Measurements from ENCODE around the gene PHF13.
"Not testable (repeated sequence)": the region's sequence is repeated elsewhere in the genome, so short reads cannot be mapped to it uniquely, and the experiment has no call there.

The PHF13 gene

DNA sequence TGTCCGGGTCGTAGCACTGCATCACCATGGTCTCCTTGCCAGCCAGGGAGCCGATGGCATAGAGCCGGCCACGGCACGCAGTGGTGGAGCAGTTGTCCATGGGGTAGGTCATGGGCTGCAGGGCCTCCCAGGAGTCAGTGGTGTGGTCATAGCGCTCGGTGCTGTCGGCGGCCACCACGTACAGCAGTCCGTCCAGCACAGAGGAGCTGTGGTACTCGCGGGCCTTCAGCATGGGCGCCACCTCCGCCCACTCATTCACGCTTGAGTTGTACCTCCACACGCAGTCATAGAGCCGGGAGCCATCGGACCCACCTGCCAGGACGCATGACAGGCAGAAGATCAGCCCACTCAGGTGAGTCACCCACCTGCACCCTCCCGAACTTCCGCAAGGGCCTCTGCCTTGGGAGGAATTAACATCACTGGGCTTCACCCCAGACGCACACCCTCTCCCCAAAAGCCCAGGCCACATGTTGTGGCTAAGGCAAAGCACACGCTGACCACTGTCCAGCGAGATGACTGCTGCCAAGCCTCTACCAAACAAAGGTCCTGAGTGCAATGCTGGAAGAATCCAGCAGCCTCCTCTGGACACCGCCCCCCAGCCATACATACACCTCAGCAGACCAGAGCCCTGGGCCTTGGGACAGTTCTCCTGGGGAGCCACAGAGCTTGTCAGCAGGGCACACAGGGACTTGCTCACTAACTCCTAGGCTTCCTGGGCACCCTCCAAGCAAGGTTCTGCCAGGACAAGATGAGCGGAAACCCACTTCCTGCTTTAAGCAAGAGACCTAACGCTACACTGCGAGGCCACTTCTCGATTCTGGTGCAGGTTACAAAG, 14.2 kb upstream of the PHF13 start:
- Histone ChIP-seq H3K27me3 (ENCODE audit: insufficient read depth, low read length) (peaks cover 13% of the 10 kb centered on the region; the same call in 1 of the 2 replicates), H3K36me3 (ENCODE audit: insufficient read depth, low read depth, low read length) (peaks cover 46% of the 10 kb centered on the region), H3K4me3 (ENCODE audit: low read length) (0 out of 2 replicates have a peak overlapping the region, but pooled peaks have one; percentile 35), H3K27ac (ENCODE audit: low read length) (no peak overlapping the region), H3K9ac (ENCODE audit: low read depth, low read length) (no peak overlapping the region), H3K9me3 (ENCODE audit: insufficient read depth, low read depth, low read length) (no peaks in the 10 kb centered on the region), H3K4me1 (ENCODE audit: insufficient read depth, low read length) (peaks cover 10% of the 10 kb centered on the region)

DNA sequence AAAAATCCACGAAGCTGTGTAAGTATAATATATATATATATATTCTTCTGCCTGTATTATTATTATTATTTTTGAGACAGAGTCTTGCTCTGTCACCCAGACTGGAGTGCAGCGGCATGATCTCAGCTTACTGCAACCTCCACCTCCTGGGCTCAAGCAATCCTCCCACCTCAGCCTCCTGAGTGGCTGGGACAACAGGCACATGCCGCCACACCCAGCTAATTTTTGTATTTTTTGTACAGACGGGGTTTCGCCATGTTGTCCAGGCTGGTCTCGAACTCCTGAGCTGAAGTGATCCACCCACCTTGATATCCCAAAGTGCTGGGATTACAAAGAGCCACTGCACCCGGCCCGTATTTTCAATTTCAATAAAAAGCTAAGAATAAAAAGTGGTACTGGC, 13.5 kb upstream of the PHF13 start:
- H3K36me3 ChIP-seq (ENCODE audit: insufficient read depth, low read depth, low read length): peaks cover 39% of the 10 kb centered on the region
- H3K27ac ChIP-seq (ENCODE audit: low read length); H3K9me3 ChIP-seq (ENCODE audit: insufficient read depth, low read depth, low read length): not testable (repeated sequence)
- peak overlapping the region; percentile 84; the same call in 1 of the 2 replicates for H3K9ac ChIP-seq (ENCODE audit: low read depth, low read length)
- peaks cover 12% of the 10 kb centered on the region for H3K4me1 ChIP-seq (ENCODE audit: insufficient read depth, low read length)
- H3K27me3 ChIP-seq (ENCODE audit: insufficient read depth, low read length): peaks cover 13% of the 10 kb centered on the region; the same call in 1 of the 2 replicates
- peak overlapping the region; percentile 93 for H3K4me3 ChIP-seq (ENCODE audit: low read length)

GRCh38 chr1:6600410-6601048, 13.0 kb upstream of the PHF13 start:
- Histone ChIP-seq H3K27ac (ENCODE audit: low read length) (no peak overlapping the region), H3K9me3 (ENCODE audit: insufficient read depth, low read depth, low read length) (no peaks in the 10 kb centered on the region), H3K36me3 (ENCODE audit: insufficient read depth, low read depth, low read length) (peaks cover 34% of the 10 kb centered on the region), H3K4me1 (ENCODE audit: insufficient read depth, low read length) (peaks cover 12% of the 10 kb centered on the region), H3K4me3 (ENCODE audit: low read length) (peak overlapping the region; percentile 93), H3K9ac (ENCODE audit: low read depth, low read length) (peak overlapping the region; percentile 84), H3K27me3 (ENCODE audit: insufficient read depth, low read length) (peaks cover 13% of the 10 kb centered on the region; the same call in 1 of the 2 replicates)

DNA sequence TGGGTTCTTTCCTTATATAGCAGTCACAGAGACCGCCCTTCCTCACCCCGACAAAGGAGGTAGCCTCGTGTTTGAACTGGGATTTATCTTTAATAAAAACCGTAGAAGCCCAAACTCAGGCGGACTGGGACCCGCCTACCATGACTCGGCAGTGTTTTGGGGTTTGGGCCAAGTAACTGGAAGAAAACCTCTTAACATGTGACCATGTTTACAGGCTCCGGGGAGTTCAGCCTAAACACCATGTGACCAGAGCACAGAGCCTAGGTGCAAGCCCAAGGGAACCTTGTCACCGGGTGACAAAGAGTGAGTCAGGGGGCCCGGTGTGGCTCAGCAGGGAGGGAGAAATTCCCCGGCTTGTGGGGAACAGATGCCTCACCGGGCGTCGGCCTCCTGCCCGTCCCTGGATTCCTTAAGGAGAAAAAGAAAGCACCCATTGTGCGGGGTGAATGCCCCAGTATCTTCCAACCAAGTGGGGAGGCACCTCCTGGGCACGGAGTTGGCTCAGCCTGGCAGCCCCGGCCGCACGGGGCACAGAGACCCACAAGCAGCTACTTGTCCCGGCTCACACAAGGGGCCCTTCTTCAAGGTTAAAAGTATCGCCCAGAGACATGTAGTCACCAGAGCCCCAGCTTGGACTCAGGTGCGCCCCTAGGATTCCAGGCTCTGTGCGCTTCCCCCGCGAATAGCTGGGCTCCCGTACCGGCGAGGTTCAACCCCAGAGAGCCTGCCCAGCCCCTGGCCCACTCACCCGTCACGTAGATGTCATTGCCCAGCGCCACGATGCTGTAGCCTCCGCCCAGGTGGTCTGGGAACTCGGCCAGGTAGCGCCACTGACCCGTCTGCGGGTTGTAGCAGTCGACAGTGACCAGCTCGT, 12.2 kb upstream of the PHF13 start:
- Histone ChIP-seq H3K27me3 (ENCODE audit: insufficient read depth, low read length) (peaks cover 13% of the 10 kb centered on the region; the same call in 1 of the 2 replicates), H3K9me3 (ENCODE audit: insufficient read depth, low read depth, low read length) (no peaks in the 10 kb centered on the region), H3K36me3 (ENCODE audit: insufficient read depth, low read depth, low read length) (peaks cover 26% of the 10 kb centered on the region), H3K4me1 (ENCODE audit: insufficient read depth, low read length) (peaks cover 12% of the 10 kb centered on the region), H3K9ac (ENCODE audit: low read depth, low read length) (peak overlapping the region; percentile 84), H3K4me3 (ENCODE audit: low read length) (peak overlapping the region; percentile 93), H3K27ac (ENCODE audit: low read length) (no peak overlapping the region)

- Histone ChIP-seq H3K36me3 (ENCODE audit: insufficient read depth, low read depth, low read length) (peaks cover 18% of the 10 kb centered on the region), H3K4me3 (ENCODE audit: low read length) (peak overlapping the region; percentile 93), H3K4me1 (ENCODE audit: insufficient read depth, low read length) (peaks cover 12% of the 10 kb centered on the region), H3K27ac (ENCODE audit: low read length) (no peak overlapping the region), H3K9ac (ENCODE audit: low read depth, low read length) (peak overlapping the region; percentile 84), H3K27me3 (ENCODE audit: insufficient read depth, low read length) (peaks cover 13% of the 10 kb centered on the region; the same call in 1 of the 2 replicates), H3K9me3 (ENCODE audit: insufficient read depth, low read depth, low read length) (no peaks in the 10 kb centered on the region)
Measured at GRCh38 chr1:6601923-6602668, 11.4 kb upstream of the PHF13 start.

- Histone ChIP-seq H3K4me1 (ENCODE audit: insufficient read depth, low read length) (peaks cover 12% of the 10 kb centered on the region), H3K27me3 (ENCODE audit: insufficient read depth, low read length) (peaks cover 13% of the 10 kb centered on the region; the same call in 1 of the 2 replicates), H3K4me3 (ENCODE audit: low read length) (peak within 1 kb of the TSS; percentile 93), H3K9ac (ENCODE audit: low read depth, low read length) (peak within 1 kb of the TSS; percentile 84), H3K9me3 (ENCODE audit: insufficient read depth, low read depth, low read length) (no peaks in the 10 kb centered on the region), H3K36me3 (ENCODE audit: insufficient read depth, low read depth, low read length) (peaks cover 12% of the 10 kb centered on the region), H3K27ac (ENCODE audit: low read length) (peak within 1 kb of the TSS; percentile 44)
Measured at GRCh38 chr1:6602669-6603237, 10.8 kb upstream of the PHF13 start, which contains the start of gene KLHL21. TSS of gene KLHL21 (minus strand) at chr1:6602869. CDS start at chr1:6602817, 52 bp downstream.

GRCh38 chr1:6603238-6603914, 10.2 kb upstream of the PHF13 start:
- H3K27ac ChIP-seq (ENCODE audit: low read length): peak overlapping the region; percentile 44
- no peaks in the 10 kb centered on the region for H3K9me3 ChIP-seq (ENCODE audit: insufficient read depth, low read depth, low read length)
- H3K9ac ChIP-seq (ENCODE audit: low read depth, low read length): peak overlapping the region; percentile 79; the same call in 1 of the 2 replicates
- peak overlapping the region; percentile 93 for H3K4me3 ChIP-seq (ENCODE audit: low read length)
- H3K4me1 ChIP-seq (ENCODE audit: insufficient read depth, low read length): peaks cover 12% of the 10 kb centered on the region
- H3K27me3 ChIP-seq (ENCODE audit: insufficient read depth, low read length): peaks cover 13% of the 10 kb centered on the region; the same call in 1 of the 2 replicates
- H3K36me3 ChIP-seq (ENCODE audit: insufficient read depth, low read depth, low read length): peaks cover 6% of the 10 kb centered on the region; the same call in 1 of the 2 replicates

DNA sequence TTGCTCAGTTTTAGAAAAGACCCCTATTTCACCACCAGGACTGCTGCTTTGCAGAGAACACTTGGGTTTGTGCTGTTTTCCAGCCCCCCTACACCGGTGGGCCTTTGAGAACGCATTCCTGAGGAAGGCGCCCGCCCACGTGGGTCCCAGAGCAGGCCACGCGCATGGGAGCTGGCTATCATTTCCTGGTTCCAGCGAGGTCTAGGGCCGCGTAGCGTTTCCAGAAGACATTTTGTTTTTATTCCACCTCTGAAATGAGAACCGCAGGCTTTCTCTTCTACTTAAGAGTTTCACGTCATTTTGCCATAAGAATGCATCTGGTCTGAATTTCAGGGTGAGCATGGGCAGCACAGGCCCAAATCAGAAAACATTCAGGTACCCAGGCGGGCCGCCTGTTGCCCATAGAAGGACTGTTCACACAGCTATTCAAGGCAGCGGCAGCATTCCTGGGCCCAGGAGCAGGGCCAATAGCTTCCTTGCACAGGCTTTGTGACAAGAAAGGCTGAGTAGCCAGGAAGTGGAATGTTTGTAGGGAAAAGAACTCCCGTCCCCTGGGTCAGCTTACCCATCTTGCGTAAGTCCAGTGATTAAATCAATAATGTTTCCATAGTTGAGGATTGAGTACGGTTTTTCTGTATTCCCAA, 9.5 kb upstream of the PHF13 start:
- peaks cover 12% of the 10 kb centered on the region for H3K4me1 ChIP-seq (ENCODE audit: insufficient read depth, low read length)
- H3K9ac ChIP-seq (ENCODE audit: low read depth, low read length): peak overlapping the region; percentile 79
- H3K27ac ChIP-seq (ENCODE audit: low read length): peak overlapping the region; percentile 9
- peaks cover 2% of the 10 kb centered on the region; the same call in 1 of the 2 replicates for H3K36me3 ChIP-seq (ENCODE audit: insufficient read depth, low read depth, low read length)
- H3K9me3 ChIP-seq (ENCODE audit: insufficient read depth, low read depth, low read length): no peaks in the 10 kb centered on the region
- peak overlapping the region; percentile 93 for H3K4me3 ChIP-seq (ENCODE audit: low read length)
- H3K27me3 ChIP-seq (ENCODE audit: insufficient read depth, low read length): peaks cover 13% of the 10 kb centered on the region; the same call in 1 of the 2 replicates

DNA sequence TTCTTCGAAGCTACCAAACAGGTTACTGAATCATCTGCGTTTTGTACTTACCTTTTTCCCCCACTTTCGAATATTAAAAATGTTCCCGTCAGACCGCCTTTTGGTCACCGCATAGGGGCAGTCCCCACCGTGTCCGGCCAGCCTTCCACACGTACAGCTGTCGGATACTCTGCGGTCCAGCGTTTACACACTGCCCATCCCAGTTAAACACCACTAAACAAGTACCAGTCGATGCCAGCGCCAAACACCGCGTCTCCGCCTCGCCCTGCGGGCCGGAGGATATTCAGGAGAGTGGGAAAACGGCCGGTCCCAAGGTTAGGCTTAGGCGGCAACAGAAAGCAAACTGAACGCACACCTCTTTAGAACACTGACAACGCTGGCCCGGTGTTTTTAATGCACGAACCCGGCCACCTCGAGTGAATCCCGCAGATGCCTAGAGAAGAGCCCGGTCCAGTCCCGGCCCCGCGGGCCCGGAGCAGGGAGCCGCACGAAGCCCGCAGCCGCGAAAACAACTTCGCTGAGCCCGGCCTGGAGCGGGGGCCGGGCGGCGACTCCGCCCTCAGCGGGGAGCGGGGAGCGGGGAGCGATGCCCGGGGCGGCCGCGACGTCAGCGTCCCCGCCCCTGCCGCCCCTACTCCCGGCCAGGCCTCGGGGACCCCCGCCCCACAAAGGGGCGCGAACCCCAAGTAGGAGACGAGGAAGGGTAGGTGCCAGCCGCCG, 730 bp upstream of the PHF13 start:
- H3K9ac ChIP-seq (ENCODE audit: low read depth, low read length): peak overlapping the region; percentile 77; the same call in 1 of the 2 replicates
- H3K4me1 ChIP-seq (ENCODE audit: insufficient read depth, low read length): no peaks in the 10 kb centered on the region
- H3K9me3 ChIP-seq (ENCODE audit: insufficient read depth, low read depth, low read length): no peaks in the 10 kb centered on the region
- peaks cover 13% of the 10 kb centered on the region for H3K36me3 ChIP-seq (ENCODE audit: insufficient read depth, low read depth, low read length)
- H3K4me3 ChIP-seq (ENCODE audit: low read length): peak overlapping the region; percentile 88
- H3K27ac ChIP-seq (ENCODE audit: low read length): no peak overlapping the region
- peaks cover 16% of the 10 kb centered on the region; the same call in 1 of the 2 replicates for H3K27me3 ChIP-seq (ENCODE audit: insufficient read depth, low read length)
